DMS 273 (cell line): ENCODE data around the gene SLC22A31.
A peak's percentile ranks its signal among the peaks of the same experiment; 100 is the strongest.
"Not testable (repeated sequence)": the region's sequence is repeated elsewhere in the genome, so short reads cannot be mapped to it uniquely, and the experiment has no call there.

Source experiments
- DNase-seq: peaks from one replicate; lab custom pipeline; 2025; ENCODE audit not compliant: unreplicated experiment; lab: John Stamatoyannopoulos, UW

The SLC22A31 gene

DNA sequence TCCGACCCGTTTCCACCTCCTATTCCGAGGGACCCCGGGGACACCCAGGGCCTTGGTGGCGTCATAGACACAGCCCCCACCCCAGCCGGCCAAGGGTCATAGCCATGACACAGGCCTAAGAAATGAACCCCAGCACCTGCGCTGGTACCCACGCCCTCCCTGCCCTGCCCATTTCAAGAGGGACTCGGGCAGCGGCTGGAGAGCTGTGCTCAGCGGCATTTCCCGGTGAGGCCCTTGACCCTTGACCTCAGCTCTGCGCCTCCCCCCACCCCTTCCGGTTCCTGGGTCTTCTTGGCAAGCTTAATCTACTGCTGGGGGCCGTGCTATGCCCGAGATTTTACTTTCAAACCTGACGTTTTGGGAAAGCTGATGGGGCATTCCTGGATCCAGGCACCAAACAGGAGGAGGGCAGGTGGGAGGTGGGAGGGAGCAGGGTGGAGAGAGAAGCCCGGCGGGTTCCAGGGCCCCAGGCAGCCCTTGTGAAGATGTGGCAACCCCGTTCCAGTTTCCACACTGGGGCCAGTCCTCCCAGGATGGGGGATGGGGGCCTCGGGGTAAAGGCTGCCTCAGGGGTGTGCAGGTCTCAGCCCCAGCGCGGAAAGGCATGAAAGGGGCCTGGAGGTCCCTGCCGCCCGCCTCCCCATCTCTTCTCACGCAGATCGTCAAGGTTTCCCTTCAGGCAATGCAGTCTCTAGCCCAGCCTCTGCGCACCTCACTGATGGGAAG is at the start of gene SLC22A31:
Gene SLC22A31, minus strand, starts transcription at position 414 of the 726 bp plus-strand sequence. Its CDS starts 36 bp downstream, at position 378.
- DNase-seq, result peak; percentile 53

DNA sequence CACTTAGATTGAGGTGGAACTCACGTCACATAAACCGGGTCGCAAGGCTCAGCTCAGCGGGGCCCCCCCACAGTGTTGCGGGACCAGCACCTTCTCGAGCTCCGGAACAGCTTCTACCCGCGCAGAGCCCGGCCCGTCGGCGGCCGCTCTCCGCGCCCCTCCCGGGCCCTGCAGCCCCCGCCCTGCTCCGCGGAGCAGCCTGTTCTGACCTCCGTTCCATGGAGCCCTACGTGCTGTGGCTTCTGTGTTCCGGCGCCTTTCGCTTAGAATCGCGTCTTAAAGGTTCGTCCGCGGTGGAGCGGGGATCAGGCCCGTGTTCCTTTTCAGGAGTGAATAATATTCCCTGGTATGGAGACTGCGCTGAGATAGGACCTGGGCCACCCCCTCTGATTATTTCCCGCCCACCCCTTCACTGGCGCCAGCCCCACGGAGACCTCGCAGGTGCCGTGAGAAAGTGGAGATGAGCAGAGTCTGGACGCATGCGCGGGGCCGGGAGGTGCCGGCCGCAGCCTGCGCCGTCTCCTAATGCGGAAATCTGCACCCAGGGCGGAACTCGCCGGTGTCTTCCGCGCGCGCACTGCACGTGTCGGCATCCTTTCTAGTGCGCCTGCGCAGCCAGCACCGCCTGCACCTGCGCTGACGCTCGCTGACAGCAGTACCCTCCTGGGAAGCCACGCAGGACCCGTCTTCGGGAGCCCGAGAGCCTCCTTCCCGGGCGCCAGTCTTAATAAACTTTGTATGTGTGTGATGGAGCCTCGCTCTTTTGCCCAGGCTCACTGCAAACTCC is 48.1 kb upstream of the SLC22A31 start:
- no peak for DNase-seq

DNA sequence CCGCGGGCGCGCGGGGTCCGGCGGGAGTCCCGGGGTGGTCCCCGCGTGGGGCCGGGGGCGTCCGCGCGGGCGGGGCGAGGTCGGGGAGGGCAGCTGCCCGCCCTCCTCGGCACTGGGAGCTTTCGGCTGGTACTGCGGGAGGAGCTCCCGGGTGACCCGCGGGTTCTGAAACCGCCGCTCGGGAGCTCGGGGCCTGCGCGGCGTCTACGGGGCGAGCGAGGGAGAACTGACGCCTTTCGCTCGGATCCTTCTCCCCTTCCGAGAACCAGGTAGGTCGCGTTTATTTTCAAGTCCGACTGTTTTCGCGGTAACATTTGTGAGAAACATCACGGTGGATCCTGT is 47.4 kb upstream of the SLC22A31 start:
- DNase-seq, result peak; percentile 84

DNA sequence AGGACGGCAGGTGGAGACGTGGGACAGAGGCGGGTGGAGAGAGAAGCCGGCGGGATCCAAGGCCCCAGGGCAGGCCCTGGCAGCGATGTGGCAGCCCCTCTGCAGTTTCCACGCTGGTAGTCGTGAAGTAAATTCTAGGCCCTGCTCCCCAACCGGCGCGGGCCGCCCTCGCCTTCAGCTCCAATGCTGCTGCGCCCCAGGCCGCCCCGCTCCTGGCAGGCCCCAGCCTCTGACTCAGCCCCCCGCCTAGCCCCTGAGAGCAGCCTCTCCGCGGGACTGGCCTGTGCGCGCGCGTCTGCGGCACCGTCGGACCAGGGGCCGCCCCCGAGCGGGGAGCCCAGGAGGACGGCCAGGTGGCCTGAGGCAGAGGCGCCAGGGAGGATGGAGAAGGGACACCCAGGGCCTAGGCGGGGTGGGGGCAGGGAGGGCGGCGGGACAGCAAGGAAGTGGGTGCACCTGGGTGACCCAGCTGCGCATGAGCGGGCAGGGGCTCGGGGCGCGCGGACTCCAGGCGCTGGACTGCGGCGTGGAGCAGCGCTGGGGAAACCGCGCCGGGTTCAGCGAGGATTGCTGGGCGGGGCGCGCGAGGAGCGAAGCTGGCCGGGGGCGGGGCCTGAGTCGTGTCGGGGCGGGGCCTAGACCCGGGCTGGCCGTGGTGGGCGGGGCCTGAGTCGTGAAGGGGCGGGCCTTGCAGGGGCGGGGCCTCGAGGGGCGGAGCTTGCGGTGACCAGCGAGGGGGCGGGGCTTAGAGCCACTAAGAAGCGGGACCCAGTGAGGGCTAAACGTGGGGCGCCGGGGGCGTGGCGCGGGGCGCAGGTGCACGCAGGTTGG is 46.8 kb upstream of the SLC22A31 start:
- DNase-seq, result peak; percentile 91

DNA sequence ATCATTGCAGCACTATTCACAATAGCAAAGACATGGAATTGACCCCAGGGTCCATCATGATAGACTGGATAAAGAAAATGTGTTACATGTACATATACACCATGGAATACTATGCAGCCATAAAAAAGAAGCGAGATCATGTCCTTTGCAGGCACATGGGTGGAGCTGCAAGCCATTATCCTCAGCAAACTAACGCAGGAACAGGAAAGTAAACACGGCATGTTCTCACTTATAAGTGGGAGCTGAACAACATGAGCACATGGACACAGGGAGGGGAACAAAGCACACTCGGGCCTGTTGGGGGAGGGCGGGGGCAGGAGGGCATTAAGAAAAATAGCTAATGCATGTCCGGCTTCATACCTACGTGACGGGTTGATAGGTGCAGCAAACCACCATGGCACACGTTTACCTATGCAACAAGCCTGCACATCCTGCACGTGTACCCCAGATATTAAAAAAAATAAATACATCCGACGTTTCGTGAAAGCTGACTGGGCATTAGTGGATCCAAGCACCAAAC is 46.1 kb upstream of the SLC22A31 start:
- no peak for DNase-seq

DNA sequence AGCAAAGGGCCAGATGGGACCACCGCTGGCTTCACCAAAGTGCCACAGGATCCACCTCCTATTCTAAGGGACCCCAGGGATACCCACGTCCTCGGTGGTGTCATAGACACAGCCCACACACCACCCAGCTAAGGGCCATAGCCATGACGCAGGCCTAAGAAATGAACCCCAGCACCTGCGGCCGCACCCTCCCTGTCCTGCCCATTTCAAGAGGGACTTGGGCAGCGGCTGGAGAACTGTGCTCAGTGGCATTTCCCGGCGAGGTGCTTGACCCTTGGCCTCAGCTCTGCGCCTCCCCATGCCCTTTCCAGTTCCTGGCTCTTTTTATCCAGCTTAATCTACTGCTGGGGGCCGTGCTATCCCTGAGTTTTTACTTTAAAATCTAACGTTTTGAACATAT is 44.4 kb upstream of the SLC22A31 start:
- DNase-seq, result no peak

DNA sequence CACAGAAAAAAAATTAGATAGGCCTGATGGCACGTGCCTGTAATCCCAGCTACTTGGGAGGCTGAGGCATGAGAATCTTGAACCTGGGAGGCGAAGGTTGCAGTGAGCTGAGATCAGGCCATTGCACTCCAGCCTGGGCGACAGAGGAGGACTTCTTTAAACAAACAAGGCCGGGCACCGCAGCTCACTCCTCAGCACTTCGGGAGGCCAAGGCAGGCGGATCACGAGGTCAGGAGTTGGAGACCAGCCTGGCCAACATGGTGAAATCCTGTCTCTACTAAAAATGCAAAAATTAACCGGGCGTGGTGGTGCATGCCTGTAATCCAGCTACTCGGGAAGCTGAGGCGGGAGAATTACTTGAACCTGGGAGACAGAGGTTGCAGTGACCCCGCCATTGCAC is 43.9 kb upstream of the SLC22A31 start:
- DNase-seq, result not testable (repeated sequence)

DNA sequence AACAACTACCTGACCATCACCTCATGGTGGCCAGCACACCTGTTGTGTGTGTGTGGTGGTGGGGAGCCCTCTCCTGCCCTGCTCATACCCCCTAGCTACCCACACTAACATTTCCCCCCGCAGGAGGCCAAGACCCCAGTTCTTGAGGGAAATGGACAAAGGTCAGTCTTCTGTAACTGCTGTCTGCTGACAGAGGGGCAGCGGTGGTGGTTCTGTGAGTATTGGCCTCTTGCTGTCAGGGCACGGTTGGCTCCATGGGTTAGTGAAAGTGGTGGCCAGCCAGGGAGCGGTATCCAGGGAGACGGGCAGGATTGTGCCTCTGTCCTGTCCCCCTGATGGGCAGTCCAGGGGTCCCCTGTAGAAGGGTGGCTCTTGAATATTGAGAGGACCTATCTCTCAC is 43.3 kb upstream of the SLC22A31 start:
- no peak for DNase-seq

DNA sequence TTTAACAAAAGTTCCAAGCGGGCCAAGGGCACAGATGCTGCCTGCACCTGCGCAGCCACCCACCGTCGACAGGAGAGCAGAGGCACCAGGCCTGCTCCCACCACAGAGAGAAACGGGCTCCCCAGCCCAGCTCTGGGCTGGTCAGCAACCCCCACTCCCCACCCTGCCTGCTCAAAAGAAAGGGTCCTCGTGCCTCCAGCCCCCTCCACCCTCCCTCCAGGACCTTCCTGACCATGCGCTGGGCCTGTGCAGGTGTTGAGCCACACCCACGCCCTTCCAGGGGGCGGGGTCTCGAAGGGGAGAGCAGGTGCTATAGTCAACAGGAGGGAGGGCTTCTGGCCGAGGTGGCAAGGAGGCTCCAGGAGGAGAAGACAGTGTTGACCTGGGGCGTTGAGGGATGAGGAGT is 42.5 kb upstream of the SLC22A31 start:
- DNase-seq, result no peak

DNA sequence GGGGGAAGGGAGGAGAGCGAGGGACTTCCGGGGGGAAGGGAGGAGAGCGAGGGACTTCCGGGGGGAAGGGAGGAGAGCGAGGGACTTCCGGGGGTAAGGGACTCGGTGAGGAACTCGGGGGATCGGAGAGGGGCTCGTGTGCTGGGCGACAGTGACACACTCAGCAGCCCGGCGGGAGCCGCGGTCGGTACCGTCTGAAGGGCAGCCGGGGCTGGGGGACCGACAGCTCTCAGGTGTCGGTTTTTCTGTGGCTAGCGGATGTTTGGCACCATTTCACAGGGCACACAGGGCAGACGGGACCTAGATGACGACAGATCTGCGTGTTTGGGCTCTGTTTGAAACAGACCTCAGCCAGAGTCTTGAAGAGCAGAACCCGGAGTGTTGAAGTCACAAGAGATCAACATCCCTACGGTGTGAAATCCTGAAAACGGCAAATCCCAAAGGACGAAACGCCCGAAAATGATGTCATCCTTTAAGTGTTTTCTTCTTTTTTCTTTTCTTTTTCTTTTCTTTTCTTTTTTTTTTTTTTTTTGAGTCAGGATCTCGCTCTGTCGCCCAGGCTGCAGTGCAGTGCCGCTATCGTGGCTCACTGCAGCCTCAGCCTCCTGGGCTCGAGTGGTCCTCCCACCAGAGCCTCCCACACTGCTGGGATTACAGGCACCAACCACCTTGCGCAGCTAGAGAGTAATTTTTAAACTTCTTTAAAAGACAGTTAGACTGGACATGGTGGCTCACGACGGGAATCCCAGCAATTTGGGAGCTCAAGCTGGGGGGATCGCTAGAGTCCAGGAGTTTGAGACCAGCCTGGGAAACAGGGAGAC is 41.1 kb upstream of the SLC22A31 start:
- DNase-seq, result peak; percentile 84

DNA sequence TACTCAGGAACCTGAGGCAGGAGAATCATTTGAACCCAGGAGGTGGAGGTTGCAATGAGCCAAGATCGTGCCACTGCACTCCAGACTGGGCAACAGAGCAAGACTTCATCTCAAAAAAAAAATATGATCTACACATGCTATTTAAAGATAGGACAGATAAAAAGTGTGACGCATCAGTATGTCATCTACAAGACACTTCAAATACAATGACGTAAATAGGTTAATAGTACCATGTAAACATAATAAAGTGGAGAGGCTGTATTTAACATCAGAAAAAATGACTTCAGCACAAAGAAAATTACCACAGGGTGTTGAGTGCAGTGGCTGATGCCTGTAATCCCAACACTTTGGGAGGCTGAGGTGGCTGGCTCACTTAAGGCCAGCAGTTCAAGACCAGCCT is 37.4 kb upstream of the SLC22A31 start:
- DNase-seq, result no peak

DNA sequence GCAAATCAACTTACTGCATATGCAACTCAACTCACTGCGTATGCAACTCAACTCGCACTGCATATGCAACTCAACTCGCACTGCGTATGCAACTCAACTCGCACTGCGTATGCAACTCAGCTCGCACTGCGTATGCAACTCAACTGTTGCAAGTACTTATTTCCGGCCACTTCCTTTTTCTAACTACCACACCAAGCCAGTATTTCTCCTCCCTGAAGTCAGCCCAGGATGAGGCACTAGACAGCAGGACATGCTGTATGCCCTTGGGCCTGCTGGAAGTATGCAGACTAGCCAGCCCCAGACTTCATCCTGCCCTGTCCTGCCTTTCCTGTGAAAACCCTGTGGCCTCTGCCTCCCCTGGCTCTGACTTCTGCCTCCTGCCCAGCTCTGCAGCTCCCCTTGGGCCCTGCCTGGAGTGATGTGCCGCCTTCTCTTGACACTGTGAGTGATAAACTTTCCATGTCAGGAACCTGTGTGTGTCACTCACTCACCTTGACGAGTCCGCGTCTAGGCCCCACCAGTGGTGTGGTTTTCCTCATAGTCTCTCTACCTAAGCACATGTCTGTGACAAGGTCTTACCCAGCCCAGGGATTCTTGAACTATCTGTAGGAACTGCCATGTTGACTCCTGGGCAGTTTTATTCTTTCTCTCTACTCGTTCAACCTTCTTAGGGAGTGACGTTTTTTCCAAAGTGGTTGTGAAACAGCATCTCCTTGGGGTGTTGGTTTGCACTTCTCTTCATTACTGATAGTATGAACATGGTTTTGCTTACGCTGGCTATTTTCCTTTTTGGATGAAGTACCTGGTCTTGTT is 33.5 kb upstream of the SLC22A31 start:
- no peak for DNase-seq

DNA sequence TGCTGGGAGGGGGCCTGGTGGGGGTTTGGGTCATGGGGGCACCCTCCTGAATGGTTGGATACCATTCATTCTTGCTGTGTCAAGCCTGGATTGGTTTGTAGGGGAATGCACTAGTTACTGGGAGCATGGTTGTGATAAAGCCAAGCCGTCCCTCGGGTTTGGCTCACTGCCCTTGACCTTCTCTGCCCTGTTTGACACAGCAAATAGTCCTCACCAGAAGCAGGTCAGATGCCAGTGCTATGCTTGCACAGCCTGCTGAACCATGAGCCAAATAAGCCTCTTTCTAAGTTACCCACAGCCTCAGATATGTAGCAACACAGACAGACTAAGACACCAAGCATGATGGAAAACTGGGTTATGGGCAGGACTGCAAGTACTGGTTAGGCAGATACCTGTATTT is 31.8 kb upstream of the SLC22A31 start:
- no peak for DNase-seq

DNA sequence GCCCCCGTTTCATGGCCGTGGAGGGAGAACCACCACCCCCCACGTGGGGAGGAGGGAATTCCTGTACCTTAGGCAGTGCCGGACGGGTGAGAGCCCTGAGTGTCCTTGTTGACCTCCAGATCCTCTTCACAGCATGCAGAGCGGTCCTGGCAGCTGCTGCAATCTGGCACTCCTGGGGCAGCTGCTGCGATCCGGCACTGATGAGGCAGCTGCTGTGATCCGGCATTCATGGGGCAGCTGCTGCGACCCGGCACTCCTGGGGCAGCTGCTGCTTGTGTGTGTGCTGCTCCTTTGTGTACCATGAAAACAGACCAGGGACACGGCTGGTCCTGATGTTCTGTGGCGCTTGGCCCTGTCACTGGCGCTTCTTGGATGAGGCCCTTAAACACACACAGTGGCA is 29.9 kb upstream of the SLC22A31 start:
- DNase-seq, result no peak

DNA sequence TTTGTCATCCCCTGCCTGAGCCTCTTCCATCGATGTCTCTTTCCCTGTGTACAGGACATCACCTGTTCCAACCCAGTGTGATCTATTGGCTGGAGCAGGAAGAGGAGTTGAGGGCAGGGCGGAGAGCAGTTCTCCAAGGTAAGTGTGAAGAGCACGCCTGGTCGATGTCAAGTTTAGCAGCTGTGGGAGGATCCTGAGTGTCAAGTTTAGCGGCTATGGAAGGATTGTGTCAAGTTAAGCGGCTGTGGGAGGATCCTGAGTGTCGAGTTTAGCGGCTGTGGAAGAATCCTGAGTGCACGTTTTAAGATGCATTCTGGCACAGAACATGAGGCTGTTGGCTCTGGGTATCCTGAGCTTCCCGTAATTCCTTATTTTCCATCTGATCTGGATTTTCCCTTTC is 24.3 kb upstream of the SLC22A31 start:
- no peak for DNase-seq

DNA sequence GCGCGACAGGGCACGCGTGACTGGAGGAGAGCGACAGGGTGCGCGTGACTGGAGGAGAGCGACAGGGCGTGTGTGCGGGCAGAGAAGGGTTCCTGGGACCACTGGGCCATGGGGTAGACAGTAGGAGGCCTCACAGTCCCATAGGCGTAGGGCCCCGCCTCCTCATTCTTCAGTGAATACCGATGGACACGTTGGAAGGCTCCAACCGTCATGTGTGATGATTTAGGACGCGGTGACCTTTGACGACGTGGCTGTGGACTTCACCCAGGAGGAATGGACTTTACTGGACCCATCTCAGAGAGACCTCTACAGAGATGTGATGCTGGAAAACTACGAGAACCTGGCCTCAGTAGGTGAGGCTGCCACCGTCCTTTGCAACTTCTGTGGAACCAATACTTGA is 22.6 kb upstream of the SLC22A31 start:
- no peak for DNase-seq

DNA sequence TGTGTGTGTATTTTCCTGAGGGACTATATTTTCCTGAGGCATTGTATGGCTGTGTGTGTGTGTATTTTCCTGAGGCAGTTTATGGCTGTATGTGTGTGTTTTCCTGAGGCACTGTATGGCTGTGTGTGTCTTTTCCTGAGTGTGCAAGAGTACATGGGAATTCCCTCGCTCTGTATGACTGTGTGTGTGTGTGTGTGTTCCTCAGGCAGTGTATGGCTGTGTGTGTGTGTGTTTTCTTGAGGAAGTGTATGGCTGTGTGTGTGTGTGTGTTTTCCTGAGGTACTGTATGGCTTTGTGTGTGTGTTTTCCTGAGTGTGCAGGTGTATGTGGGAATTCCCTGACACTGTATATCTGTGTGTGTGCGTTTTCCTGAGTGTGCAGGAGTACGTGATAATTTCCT is 21.3 kb upstream of the SLC22A31 start:
- no peak for DNase-seq

DNA sequence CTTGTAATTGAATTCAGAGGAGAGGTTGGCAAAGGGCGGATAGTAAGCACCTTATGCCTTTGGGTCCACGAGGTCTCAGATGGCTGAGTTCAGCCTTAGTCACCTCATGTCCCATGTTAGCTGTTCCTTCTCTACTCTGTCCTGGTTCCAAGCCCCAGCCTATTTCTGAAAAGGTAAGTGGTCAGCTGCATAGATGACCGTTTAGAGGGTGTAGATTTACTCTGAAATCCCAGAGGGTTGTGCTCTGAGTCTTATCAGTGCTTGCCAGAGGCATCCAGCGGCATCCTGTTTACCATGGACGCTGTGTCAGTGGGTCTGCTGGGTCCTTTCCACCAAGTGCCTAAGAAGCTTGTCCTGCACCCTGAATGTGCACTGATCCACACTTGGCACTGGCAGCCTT is 19.0 kb upstream of the SLC22A31 start:
- DNase-seq, result no peak

DNA sequence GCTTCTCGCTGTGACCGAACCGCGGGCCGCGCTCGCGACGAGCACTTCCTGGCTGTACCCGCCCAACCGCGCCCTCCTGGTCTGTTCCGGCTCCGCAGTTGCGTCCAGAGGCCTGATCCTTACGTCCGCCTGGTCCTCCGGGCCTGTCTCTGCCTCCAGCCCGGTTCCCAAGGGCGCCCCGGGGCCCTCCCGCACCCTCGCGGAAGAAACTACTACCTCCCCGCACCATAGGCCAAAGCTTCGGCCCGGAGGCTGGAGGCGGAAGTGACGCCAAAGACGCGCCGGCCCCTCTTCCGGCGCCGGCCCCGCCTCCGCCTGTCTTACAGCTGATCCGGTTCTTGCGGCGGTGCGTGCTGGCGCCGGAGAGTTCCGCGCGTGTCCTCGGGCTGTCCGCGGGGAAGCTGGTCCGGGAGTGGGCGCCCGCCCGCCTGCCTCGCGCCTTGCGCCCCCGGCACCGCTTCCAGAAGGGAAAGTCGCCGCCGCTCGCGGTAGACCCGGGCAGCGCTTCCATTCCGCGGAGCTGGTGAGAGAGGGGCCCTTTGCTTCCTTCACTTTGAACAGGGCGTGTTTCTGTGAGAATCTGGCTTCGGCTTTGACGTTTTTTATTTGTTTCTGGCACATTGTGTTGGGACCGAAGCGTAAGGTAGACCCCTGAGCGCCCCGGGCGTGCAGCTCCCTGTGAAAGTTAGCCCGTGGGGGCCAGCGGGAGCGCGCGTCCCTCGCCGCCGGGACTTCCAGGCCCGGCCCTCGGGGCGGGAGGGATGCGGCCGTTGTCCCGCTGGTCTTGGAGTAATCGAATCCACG is 17.3 kb upstream of the SLC22A31 start, which contains the start of gene ZNF778:
Gene ZNF778, plus strand, starts transcription at position 316 of the 804 bp plus-strand sequence. CDS start 3,425 bp downstream, outside the sequence.
- peak; percentile 93 for DNase-seq
